ENCODE data around the gene KIF3A.

GRCh38 chr5:132644177-132644576, 93.2 kb downstream of the KIF3A start:
- TF ChIP-seq, protein P1, sequence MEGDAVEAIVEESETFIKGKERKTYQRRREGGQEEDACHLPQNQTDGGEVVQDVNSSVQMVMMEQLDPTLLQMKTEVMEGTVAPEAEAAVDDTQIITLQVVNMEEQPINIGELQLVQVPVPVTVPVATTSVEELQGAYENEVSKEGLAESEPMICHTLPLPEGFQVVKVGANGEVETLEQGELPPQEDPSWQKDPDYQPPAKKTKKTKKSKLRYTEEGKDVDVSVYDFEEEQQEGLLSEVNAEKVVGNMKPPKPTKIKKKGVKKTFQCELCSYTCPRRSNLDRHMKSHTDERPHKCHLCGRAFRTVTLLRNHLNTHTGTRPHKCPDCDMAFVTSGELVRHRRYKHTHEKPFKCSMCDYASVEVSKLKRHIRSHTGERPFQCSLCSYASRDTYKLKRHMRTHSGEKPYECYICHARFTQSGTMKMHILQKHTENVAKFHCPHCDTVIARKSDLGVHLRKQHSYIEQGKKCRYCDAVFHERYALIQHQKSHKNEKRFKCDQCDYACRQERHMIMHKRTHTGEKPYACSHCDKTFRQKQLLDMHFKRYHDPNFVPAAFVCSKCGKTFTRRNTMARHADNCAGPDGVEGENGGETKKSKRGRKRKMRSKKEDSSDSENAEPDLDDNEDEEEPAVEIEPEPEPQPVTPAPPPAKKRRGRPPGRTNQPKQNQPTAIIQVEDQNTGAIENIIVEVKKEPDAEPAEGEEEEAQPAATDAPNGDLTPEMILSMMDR (IDR thresholded peaks at IDR 0.05), result no peak
- TF ChIP-seq POLR2A (IDR thresholded peaks at IDR 0.05) (no peak), EP300 (IDR thresholded peaks at IDR 0.05) (no peak), POLR2AphosphoS5 (IDR thresholded peaks at IDR 0.05) (no peak)

Measured in stomach (tissue), 4 donors.